Fibroblast of skin of right biceps (primary cell): ENCODE results near the gene TPM3.
"Not testable (repeated sequence)": the region's sequence is repeated elsewhere in the genome, so short reads cannot be mapped to it uniquely, and the experiment has no call there.

Source experiments
- DNase-seq: peaks from one replicate; pipeline ENCODE4 v3.0.0-alpha.2; 2013

TPM3 gene

DNA sequence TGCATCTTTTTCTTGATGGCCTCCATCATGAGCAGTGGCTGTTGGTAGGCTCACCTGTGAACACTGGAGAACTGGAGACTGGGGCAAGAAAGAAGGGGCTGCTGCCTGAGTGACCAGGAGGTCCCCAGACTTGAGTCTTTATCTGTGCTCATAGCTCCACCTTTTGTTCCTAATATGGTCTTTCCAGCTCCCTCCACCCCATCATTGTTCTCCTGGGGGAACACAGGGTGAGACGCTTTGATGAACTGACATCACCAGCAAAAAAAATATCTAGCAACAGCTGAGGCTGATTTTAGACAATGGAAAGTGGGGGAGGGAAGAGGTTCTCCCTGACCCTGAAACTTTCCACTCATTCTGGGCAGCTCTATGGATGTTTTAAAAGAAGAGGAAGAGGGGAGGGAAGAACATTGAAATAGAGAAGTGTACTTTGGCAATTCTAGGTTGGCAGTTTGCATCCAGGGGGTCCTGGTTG is at the start of gene TPM3:
TSS of gene TPM3 (minus strand) at position 111 of the 472 bp plus-strand sequence. CDS start at position 29, 82 bp downstream.
- no peak for DNase-seq

DNA sequence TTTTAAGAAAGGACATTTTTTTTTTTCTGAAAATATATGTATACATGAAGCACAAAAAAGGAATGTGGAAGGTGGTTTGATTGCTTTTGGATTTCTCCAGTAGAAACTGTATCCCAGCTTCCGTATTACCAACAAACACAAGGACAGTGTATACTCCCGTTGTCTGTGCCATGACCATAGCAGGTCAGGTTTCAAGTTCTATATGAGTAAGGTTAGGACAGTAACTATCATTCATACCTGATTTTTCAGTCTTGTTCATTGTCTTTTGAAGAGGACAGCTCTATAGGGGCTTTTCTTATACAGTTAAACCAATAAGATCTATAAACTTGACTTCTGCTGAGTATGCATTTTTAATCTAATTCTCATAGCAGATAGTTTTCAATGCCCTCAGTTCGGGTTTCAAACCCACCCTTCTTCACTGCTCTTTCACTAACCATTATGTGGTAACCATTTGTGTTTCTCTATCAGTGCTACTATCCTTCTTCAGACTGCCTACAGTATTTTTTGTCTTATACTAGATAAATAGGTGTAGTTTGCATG is 48.5 kb upstream of the TPM3 start:
- no peak for DNase-seq

DNA sequence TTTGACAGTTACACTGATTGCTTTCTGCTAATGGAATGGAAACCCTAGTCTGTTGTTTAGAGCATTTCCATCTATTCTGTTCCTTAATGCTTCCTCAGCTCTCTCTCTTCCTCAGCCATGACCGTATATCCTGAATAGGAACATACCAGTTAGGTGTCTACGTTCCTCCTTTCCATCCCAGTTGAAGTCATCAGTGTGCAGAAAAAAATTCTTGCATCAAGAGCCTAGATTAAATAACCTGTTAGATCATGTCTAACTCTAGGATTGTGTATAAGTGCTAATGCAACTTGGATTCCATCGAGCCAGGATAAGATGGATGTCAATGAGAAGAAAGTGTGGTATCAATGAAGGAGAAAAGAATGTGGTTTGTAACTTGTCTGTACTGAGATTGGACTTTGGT is 47.6 kb upstream of the TPM3 start:
- no peak for DNase-seq

DNA sequence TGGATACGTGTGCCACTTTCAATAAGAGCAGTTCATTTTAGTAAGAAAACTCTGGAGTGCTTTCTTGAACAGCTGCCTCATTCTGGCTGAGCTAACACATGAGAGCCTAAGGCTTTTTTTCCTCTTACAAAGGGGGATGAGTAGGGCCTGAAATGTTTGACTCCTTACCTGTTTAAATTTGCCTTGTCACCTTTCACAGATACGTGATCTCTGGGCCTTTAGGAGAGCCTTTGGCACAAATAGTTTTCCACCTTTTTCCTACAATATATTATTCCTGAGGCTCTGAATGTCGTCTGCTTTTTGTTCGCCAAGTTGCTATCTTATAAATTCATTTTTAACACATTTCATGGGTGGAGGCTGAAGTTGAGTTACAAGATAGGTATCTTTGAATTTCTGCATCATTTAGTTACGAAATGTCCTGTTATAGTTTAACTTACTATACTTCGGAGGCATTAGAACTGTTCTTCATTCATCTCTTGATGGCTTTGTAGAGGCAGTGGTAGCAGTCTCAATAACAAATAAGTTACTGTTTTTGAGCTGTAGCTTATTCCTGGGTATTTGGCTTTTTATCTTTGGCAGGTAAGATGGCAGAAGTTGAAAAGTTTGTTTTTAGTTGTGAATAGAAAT is 46.1 kb upstream of the TPM3 start:
- DNase-seq: no peak

DNA sequence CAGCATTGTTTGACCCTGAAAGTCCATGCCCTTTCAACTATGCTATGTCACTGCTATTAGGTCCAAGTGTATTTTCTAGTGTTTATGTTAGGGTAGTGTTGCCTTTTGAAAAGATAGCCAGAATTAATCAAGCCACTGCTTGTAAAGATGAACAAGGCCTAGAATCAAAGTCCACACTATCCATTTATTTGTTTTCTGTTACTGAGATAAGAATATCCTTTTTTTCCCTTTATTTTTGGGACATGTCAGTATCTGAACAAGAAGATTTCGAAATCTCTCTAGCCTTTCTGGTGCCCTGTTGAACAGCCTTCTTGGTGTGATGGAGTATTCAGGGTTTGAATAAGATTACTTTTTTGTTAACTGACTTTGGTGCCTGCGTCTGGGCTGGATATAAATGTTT is 45.5 kb upstream of the TPM3 start:
- DNase-seq: no peak

DNA sequence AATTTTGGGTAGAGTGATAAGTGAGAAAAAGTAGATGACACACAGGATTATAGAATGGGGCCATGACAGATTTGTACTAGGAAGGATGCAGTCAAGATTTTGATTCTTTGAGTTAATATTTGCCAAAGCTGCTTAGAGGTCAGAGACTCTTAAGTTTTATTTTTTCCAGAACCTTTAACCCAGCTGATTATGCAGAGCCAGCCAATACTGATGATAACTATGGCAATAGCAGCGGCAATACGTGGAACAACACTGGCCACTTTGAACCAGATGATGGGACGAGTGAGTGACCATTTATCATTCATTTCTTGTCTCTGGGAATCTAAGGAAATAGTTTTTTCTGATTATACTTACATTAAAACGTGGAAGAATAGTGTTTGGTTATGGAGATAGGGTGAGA is 45.0 kb upstream of the TPM3 start:
- no peak for DNase-seq

DNA sequence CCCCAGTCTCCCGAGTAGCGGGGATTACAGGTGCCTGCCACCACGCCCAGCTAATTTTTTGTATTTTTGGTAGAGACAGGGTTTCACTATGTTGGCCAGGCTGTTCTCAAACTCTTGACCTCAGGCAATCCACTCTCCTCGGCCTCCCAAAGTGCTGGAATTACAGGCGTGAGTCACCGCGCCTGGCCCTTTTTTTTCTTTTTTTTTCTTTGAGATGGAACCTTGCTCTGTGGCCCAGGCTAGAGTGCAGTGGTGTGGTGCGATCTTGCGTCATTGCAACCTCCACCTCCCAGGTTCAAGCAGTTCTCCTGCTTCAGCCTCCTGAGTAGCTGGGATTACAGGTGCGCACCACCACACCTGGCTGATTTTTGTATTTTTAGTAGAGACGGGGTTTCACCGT is 41.2 kb upstream of the TPM3 start:
- DNase-seq: not testable (repeated sequence)

DNA sequence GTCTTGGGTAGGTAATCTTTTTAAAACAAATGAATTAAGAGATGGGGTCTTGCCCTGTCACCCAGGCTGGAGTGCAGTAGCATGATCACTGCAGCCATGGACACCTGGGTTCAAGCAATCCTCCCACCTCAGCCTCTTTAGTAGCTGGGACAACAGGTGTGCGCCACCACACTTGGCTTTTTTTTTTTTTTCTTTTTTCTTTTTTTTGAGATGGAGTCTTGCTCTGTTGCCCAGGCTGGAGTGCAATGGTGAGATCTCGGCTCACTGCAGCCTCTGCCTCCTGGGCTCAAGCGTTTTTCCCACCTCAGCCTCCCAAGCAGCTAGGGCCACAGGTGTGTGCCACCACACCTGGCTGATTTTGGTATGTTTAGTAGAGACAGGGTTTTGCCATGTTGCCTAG is 39.2 kb upstream of the TPM3 start:
- not testable (repeated sequence) for DNase-seq

DNA sequence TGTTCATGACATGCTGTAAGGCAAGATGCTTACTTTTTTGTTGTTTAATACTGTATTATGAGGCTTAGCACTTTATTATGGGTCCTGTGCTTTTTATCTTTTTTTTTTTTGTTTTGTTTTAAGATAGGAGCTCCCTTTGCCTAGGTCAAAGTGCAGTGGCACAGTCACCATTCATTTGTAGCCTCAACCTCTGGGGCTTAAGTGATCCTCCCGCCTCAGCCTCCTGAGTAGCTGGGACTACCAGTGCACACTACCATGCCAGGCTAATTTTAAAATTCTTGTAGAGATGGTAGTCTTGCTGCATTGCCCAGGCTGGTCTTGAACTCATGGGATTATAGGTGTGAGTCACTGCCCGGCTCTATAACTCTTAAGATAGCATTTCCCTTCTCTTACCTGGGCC is 33.5 kb upstream of the TPM3 start:
- DNase-seq: no peak

DNA sequence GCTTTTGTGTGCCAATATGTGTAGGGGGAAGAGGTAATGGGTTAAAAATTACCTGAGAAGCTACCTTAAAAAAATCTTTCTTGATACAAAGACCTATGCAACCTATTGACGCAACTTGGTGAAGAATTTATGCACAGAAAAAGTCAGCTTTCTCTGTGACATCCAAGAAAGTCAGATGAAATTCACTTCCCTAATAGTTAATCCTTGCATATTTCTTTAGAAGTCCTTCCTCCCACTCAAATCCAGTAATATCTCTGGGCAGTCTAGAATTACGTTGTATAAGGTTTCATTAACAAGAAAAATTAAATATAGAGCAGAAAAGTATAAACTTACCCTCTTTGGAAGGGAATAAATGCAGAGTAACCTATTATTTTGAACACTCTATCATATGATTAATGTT is 31.7 kb upstream of the TPM3 start:
- no peak for DNase-seq

DNA sequence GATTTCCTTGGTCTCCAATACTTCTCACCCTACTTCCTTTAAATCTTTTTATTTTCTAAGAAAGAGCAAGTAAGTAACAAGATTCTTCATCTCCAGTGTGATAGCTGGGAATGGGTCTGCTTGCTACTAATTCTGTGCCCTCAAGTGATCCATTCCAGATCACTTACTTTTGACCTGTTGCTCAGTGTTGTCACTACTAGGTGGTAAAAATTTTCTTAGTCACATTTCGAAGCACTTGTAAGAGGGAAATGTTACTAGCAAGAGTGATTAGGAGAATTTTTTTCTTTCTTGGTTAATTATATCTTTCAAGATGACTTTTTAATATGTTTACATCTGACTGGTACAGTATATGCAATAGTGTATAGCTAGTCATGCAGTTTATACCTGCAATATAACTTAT is 31.0 kb upstream of the TPM3 start:
- DNase-seq: no peak

DNA sequence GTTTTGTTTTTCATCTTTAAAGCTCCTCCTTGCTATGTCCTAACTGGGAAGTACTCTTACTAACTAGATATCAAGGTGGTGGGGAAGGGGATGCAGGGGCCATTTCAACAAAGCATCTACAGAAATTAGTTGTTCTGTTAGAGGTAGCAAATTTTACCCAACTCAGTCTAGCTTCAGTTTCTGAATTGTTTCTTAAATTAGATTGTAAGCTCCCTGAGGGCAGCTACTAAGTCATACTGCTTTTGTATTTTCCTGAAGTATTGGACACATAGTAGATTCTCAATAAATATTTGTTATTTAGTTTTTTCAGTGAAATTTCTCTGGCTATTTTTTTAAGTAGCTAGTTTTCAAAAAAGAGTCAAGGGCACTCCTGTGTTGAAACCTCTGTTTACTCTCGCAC is 30.6 kb upstream of the TPM3 start:
- no peak for DNase-seq

DNA sequence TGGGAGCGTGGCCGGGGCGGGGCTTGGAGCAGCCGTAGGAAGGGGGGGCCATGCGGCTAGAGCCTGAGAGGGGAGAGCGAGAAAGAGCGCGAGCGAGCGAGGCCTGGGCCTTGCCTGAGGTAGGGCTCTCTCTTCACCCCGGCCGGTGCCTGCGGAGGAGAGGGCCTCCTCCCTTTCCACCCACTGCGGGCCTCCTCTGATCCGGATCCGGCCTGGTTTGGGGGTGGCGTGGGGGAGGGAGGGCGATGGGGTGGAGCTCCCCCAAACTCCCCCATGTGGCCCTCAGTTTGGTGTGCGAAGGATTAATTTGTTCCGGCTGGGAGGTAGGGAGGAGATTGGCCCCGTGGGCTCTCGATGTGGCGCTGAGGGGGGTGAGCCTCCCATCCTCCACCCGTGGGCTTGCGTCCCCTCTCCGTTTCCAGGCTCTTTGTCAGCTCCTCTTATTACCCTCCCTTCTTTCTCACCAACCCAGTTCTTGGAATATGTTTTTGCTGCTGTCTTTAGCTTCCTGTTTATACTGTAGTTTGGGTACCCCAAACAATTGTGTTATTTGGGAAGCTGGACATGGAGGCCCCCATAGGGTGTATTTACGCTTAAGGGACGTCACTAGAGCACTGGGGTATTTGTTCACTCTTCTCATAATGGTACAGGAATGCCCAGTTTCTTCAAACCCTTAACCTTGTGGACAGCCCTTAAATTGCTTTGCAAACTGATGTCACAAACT is 29.5 kb upstream of the TPM3 start:
- DNase-seq: peak; percentile 59

DNA sequence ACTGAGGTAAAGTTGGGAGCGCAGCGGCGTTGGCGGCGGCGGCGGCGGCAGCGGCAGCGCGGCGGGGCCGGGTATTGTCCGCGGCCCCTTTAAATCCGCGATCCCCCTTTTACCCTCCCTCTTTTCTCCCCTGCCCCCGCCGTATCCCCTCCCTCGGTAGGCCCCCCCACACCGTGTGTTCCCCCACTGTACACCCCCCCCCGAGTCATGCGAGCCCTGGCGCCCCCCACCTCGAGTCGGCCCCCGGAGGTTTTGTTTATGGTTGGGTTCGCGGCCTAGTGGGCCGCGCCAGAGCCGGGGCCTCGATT is 29.0 kb upstream of the TPM3 start:
- DNase-seq: no peak

DNA sequence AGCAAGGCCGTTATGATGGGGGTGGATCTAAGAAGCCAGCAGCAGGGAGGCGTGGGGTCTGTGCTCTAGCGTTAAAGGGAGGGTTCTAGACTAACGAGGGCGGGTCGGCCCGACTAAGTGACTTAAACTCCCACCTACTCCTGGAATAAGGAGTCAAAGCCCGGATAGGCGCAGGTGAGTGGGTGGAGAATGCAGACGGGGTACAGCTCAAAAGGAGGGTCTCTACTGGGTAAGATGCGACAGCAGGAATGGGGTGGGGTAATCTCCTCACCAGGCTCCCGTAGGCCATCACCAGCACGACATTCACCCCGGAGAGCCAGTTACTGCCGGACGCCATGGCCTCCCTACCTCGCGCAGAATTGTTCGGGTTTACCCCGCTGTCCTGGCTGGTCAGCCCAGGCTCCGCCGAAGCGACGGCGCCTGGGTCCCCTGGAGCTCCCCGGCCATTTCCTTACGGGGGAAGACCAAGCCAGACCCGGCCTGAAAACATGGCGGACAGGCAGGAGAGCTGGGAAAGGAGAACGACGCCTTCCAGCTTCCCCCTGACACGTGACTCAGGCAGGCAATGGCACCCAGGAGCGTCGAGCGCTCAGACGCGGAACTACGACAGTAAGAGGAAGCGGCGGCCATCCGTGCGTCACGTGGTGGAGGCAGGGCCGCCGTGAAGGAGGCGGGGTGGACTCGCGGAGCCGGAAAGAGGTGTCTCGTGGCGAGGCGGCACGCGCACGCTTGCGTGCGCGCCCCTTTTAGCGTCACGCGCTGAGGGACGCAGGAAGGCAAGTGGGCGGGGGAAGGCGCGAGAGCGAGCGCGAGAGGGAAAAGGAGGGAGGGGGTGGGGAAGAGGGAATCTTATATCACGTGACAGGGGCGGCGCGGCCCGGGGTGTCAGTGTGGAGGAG is 28.4 kb upstream of the TPM3 start, which contains the start of gene UBAP2L:
TSS of gene UBAP2L (plus strand) at position 885 of the 899 bp plus-strand sequence. CDS start 4,169 bp downstream, outside the sequence.
- DNase-seq: peak; percentile 100

DNA sequence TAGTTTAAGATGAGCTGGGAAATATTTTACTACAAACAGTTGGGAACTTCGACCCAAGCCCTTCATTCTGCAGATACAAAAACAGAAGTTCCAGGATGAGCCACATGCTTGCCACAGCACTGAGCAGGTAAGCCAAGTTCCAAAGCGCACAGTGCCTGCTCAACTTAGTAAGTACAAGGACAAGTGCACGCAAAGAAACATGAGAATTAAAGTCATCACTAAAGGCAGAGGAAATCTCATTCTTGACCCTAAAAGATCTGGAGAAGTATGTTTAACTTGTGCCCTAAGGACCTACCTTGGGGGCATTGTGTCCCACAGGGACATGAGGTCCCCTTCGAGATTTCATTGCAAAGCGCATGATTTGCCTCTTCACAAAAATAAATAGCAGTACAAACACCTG is 27.6 kb upstream of the TPM3 start:
- peak; percentile 11 for DNase-seq

DNA sequence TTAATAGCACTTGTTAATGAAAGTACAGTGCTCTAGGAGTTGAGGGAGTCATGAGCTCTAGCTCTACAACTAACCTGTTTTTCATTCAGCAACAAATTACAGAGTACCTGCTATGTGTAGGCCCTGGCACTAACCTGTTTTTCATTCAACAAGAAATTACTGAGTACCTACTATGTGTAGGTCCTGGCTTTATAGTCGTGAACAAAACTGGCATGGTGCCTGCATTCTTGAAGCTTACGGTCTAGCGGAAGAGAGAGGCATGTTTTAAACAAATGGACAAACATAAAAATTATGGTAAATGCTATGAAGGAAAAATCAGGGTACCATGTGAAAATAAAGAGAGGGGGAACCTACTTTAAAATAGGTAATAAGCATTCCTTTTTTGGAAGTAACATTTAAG is 26.6 kb upstream of the TPM3 start:
- no peak for DNase-seq

DNA sequence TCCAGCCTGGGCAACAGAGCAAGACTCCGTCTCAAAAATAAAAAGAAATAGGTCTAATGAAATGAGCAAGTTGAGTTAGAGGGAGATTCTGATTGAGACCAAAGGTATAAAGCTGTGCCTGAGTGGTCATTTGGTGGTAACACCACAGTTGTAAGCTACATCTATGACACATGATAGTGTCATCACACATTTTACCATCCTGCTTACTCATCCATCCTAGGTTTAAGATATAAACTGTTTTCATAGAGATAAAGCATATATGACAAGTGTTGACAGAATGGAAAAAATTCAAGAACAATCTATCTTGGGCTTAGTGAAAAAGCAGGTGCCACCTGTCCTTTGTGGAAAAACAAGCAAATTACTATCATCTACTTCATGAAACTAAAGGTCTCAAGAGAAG is 21.4 kb upstream of the TPM3 start:
- peak; percentile 55 for DNase-seq

DNA sequence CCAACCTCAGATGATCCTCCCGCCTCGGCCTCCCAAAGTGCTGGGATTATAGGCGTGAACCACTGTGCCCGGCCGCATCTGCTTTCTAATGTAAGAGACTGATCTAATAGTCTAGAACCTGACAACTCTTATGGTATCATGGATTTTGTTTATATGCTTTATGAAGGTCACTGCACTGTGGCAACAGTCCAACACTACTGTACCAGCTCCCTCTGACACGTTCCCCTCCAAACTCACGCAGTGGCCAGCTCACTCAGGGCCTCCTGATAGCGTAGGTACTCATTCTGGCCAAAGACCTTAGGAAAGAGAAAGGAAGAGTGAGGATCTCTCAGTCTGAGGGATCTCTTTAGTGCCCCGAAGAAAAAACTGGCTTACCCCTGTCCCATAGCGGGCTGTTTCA is 20.2 kb upstream of the TPM3 start:
- DNase-seq: no peak

DNA sequence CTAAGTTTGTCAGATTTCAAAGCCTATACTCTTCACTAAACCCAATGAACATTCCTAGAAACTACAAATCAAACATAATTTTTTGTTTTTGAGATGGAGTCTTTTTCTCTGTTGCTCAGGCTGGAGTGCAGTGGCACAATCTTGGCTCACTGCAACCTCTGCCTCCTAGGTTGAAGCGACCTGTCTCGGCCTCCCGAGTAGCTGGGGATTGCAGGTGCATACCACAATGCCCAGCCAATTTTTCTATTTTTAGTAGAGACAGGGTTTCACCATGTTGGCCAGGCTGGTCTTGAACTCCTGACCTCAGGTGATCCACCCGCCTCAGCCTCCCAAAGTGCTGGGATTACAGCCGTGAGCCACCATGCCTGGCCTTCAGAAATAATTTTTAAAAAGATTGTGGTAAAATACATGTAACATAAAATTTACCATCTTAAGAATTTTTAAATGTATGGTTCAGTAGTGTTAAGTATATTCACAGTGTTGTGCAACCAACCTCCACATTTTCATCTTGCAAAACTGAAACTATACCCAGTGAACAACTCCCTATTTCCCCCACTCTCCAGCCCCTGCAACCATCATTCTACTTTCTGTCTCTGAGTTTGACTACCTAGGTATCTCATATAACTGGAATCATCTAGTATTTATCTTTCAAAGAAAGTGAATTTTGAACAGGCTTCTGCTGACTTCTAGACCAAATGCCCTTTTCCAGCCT is 16.9 kb upstream of the TPM3 start:
- DNase-seq: no peak

DNA sequence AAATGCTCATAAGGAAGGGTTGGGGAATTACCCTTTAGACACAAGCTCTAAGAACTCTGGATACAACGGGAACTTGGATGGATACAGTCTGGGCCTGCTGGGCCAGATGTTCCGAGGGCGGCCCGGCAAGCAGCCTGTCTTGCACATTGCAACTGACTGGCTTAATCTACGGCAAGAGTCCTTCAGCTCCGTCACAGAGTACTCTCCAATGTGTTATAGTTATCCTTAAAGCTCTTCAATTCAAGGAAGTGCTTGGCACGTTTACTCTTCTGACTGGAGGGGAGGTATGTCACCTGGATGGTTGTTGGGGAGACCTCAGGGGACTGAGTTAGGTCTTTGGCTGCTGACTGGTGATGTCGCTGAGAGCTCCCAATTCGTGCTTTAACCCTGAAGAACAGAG is 15.4 kb upstream of the TPM3 start:
- no peak for DNase-seq

DNA sequence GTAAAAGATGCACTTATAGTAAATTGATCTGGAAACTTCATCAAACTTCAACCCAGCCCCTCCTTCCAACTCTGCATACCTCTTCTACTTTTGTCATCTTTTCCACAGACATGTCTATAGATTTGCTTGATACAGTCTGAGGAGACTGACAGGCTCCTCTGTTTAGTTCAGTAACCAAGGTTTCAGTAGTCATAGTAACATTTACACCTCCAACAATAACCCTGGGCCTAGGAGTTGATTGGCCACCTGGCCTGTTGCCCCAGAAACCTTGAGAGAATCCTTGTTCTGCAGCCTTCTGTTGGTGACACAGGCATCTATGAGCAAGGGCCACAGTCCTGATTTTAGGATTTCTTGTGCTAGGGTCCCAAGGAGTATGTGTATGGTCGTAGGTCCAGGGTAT is 14.3 kb upstream of the TPM3 start, which contains the start of gene CFAP141:
TSS of gene CFAP141 (minus strand) at position 138 of the 400 bp plus-strand sequence. CDS start at position 112, 26 bp downstream.
- no peak for DNase-seq

DNA sequence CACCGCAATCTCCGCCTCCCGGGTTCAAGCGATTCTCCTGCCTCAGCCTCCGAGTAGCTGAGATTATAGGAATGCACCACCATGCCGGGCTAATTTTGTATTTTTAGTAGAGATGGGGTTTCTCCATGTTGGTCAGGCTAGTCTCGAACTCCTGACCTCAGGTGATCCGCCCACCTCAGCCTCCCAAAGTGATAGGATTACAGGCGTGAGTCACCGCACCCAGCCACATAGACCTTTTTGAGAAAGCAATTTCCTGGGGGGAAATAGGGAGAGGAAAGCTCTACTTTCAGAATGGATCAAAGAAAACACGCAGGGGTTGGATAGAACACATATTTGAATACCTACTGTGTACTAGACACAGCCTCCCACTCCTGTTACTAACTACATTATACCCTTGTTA is 13.9 kb upstream of the TPM3 start:
- DNase-seq: not testable (repeated sequence)
